AML-193 (cell line): Measurements from ENCODE around the gene SLC22A2.

Source experiments
- DNase-seq, 2 experiments: peaks; one replicate each; lab custom pipeline; 2025; lab: John Stamatoyannopoulos, UW

The SLC22A2 gene

DNA sequence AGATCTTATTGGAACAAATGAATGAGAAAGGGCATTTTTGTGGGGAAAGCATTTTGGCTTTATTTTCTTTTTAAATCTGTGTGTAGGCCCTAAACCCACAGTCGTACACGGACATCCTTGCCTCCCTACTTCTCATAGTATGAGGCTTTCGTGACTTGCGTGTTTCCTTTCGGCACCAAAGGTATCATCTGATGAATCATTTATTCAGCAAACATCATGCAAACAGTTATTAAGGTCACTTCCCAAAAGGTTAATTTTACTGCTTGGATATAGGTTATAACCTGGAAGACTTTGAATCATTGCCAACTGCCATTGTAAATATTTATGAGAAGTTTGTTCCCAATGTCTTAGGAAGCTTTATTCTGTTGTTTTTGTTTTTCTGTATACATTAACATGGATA, 15.1 kb upstream of the SLC22A2 start:
- DNase-seq: no peak

DNA sequence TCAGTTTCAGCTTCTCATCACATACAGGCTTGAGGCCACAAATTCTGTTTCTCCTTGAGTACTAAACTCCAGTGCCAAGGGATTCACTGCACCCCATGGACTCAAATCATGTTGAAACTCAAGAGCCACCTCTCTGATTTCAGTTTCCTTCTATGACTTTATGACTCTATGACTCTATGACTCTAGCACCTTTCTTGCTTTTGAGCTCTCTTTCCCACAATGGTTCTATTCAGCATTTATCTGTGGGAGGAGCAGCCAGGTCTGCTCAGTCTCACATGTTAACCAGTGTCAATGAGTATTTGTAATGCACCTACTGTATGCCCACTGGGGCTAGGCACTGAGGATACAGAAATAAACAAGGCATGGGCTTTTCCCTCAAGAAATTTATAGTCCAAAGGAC, 14.6 kb upstream of the SLC22A2 start:
- DNase-seq: no peak

DNA sequence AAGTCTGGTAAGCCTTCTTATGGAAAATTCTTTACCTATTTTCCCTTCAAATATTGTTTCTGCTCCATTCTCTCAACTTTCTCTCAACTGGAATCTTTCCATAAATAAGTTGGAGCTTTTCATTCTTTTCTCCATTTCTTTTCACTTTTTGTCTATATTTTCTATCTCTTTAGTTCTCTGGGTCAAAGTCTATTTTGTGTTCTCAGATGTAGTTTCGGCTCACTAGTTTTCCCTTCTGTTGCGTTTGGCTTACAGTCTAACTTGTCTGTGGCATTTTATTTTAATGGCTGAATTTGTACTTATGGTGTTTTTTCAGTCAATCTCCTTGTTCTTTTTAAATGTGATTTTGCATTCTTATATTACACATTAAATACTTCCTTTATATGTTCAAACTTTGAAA, 14.1 kb upstream of the SLC22A2 start:
- DNase-seq: no peak

DNA sequence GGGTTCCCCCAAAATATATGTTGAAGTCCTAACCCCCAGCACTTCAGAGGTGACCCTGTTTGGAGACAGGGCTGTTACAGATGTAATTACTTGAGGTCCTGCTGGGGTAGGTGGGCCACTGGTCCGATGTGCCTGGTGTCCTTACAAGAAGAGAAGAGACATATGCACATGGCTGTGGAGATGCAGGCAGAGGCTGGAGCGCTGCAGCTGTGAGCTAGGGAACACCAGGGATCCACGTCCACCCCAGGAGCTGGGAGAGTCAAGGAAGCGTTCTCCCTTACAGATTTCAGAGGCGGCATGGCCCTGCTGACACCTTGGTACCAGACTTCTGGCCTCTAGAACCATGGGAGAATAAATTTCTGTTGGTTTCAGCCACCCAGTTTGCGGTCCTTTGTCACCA, 11.7 kb upstream of the SLC22A2 start:
- DNase-seq: no peak

DNA sequence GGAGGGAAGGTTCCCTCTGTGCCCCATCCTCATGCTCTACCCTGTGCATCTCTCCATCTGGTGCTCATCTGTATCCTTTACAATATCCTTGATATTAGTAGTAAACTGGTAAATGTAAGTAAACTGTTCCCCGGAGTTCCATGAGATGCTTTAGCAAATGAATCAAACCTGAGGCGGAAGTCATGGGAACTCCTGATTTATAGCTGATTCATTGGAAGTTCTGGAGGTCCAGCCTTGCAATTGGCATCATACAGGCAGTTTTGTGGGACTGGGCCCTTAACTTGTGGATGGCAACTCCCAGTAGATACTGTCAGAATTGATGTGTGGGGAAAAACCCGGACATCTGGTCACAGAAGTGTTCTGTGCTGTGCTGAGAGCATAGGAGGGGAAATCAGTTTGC, 11.2 kb upstream of the SLC22A2 start:
- no peak for DNase-seq

DNA sequence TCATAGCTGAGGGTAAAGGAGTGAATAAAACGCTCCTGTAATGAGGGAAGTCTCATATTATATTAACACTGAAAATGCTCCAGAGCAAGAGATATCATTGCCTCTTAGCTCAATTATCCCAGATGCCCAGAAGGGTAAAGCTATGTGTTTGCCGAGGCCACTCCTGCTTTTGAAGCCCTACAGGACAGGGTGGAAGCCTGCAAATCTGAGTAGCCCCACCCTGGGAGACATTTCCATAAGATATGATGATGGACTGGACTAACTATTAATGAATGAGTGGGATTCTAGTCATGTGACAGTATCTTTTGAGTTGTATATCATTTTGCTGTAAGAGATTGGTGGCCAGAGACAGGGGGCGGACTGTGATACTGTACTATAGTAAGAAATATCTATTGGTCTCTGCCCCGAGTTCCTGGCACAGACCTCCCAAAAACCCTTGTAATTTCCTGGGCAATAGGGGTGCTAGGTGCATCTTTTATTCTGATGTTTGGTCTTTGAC, 10.5 kb upstream of the SLC22A2 start:
- no peak for DNase-seq

DNA sequence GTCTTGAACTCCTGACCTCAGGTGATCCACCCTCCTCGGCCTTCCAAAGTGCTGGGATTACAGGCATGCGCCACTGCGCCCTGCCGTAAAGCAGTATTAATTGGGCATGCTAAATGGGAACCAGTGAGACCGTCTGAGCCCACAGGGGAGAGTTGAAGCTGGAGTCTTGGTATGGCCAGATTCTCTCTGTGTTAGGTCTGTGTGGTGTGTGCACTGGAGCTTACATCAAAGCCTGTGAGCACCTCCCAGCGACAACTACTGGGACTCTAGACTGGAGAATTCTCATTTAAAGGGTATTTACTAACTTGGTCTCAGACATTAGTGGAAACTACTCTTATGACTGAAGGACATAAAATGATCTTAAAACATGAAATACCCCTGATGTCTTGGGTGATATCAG, 8.5 kb upstream of the SLC22A2 start:
- no peak for DNase-seq

DNA sequence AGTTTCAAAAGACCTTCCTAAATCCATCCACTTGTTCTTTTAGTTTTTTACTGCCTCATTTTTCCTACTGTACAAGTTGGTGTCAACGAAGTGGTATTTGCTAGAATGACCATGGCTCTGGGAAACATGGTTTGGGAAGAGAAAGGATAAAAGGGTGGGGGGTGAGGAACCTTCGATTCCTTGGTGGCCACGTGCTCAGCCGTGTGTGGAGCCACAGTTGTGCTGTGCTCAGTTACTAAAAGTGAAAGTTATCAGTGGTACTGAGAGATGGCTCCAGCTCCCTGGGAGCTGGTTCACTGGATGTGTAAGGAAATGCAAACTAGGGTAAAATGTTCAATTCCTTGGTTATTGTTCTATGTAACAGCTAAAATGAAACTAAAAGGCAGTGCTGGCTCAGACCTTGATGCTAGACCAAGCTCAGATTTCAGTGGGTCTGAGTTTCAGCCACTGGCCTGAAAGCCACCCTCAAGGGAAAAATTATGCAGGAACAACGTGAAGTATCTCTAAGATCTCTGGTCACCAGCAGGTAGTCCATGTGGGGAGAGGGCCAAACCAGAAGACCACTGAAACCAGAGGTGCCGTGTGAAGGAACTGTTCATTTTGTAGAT, 7.4 kb upstream of the SLC22A2 start:
- DNase-seq: no peak

DNA sequence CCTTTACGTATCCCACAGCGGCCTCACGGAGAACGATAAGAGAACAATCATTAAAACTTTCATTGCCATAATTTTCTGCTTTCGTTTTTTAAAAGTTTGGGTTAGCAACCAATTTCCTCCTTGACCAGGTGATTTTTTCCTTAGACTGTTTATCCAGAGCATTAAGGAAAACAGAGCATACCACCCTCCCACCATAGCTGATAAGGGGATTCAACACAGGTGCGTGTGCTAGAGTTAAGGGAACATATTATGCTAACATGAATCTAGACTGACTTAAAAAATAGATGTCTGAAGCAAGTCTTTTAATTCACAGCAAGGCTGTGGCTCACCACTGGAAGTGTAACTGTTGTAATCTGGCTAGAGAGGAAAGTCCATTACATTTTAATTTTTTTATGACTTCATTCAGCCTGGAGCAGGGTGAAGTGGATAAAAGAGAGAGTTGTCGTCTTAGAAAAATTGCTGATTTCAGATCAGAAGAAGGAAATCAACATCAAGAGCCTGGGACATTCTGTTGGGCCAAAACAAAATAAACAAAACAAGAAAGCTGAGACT, 5.5 kb upstream of the SLC22A2 start:
- no peak for DNase-seq

DNA sequence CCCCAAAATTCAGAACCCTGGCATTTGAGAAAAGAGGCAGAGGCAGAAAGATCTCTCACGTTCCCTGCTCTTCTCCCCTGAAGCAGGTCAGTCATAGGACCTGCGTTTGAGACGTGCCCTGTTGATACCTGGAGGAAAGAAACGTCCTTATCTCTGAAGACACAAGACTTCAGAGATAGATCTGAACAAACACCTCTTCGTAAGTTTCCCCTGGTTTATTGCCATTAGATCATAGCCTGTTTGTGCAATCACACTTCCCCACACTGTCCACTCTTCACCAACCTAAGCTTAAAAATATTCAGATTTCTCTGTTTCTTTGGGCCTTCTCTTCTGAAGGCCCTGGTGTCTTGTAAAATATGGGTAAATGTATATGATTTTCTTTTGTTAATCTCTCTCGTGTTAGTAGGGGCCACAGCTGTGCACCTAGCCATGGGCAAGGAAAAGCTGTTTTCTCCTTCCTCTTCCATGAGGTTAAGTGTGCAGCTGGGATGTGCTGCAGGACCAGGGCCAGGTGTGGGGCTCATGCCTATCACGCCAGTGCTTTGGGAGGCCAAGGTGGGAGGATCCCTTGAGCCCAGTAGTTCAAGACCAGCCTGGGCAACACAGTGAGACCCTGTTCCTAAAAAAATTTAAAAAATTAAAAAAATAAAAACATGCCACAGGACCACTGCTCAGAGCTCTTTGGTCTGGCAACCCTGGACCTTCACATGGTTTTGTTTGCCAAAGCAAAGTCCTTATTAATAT, 4.7 kb upstream of the SLC22A2 start:
- DNase-seq: no peak

DNA sequence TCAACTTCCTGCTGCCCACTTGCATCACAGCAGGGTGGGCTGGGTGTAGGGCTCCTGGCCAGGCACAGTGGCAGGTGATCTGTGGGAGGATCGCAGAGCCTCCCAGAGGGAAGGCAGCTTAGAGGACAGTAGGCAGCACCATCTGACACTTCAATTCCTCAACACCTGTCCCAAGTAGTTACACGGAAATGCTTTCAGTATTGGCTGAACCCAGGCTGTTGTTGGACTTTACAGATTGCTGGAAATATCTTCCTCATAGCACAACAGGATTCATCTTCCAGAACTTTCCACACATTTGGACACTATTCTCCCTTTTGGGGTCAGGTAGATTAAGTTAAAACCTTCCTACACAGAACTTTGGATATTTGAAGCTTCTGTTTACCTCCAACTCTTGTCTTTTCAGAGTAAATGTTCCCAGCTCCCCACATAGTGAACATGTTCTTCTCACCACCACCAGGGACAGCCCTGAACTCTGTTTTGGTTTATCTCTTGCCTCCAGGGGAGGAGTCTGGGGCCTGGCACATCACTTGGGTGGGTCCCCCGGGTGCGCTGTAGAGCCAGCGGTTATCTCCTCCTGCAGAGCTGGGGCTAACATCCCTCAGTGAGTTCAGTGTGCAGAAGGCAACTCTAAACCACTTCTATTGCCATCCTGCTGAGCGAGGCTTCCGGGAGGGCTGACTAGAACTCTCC, 3.5 kb upstream of the SLC22A2 start:
- DNase-seq: no peak

DNA sequence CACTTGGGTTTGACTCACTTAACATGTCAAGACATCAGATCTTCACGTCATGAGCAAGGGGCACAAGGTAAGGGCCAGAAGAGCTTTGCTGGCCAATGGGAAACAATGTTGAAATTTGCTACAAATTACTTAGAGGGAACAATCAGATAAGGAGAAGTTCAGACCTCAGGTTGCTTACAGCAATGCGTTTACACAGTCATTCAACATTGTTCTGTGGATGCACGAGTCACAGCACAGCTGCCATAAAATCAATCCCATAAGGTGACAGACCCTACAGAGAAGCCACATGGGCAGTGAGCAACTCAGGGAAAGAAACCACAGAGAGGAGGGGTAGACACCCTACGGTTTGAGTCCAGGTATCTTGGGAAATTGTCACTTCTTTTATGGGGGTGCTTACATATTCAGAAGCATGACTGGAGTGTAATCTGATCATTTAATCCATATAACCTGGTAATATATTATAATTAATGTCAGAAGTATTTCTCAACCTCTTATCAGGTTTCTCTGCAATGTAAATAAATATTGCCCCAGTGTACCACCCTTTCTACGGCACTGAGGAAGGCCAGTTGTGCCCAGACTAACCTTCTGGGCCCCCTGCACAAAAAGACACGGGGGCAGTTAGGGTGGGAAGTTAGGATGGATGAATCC, 2.3 kb upstream of the SLC22A2 start:
- DNase-seq: no peak

DNA sequence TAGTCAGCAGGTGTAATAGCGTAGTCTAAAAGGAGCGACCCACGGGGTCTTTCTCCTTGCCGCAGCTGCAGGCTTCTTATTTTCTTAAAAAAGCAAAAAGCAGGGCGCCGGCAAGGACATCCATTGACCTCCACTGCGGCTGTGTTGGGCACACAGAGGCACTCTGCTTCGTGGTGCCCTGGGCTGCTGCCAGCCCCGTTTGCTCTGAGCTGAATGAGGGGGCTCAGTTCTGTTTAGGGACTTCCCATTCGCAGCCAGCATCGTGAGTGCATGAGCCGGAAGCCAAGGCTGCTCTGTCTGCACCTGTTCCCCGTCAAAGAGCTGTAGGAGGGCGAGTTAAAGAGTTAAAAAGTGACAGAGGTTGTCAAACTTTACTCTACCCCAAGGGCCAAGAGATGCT, 1.7 kb upstream of the SLC22A2 start:
- DNase-seq: no peak

DNA sequence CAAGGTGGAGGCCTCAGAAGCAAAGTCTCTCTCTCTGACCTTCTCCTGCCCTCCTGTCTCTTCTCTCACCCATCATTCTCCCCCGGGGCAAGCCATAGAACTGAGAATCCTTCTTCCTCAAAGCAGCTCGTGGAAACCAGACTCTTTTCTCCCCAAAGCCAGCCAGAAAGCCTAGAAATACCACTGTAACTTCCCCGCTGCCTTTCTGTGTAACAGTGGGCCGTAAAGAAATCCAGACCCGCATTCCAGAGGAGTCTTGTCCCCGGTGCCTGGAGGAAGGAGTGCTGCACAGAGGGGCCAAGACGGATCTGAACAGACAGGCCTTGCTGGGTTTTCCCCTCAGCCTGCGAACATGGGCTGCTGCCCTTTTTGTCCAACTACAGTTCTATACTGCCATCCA, 977 bp upstream of the SLC22A2 start:
- no peak for DNase-seq

DNA sequence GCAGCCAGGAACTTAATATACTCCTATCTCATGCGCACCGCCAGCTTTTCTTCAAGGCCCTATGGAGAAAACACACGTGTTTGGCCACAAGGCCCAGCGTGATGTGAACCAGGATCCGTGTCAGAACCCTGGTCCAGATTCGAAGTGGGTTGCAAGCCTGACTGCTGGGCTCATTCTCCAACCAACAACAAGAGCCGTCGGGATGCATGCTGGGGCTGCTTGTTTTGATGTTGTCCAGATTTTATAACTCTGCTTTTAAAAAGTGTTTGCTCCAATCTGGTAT, 463 bp upstream of the SLC22A2 start:
- DNase-seq: no peak

DNA sequence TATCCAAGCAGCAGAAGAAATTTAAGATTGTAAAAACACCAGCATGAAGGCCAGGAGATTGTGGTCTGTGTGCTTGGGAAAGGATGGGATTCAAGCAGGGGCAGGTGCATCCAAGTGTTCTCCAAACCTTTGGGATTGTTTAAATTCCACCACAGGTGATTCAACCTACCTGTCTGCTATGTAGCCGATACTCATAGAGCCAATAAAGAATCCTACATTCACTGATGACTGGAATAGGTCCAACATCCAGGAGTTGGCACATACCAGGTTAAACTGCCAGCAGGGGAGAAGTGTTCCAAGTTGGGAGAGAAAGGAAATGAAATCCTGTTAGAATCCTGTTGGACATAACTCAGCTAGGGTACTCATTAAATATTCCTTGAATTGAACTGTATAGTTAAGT, 2.2 kb downstream of the SLC22A2 start:
- no peak for DNase-seq

DNA sequence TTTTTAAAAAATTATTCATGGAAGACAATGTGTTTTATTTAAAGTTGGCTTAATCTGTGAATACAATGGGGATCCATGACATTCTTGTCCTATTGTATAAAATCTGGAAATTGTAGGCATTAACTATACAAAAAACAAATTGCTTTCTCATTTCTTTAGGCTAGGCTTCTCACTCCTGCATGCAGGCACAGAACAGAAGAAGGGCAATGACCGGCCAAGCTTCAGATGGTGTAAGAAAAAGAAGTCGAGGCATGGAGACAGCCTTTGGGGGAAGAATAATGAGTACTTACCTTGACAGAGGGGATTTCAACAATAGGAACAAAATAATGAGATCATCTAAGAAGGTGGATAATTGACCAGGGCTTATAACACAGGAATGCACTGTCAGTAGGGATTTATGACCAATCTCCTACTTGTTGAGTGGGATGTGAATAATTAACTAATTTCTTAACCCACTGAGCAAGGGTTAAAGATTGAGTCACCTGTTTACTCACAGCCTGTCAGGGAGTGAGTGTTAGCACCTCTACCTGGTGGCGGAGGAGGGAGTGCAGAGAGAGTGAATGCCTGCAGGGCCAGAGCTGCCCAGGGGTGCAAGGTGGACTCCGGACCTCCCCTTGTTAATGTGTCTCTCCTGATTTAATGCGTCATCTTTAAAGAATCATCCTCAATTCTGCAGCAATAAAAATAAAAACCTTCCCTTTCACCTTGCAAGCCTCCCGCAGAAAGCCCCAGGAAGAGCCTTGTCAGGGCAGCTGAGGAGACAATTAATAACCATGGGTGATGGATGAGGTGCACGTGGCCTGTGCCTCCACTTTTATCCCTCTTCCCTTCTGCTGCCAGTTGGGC, 3.9 kb downstream of the SLC22A2 start:
- no peak for DNase-seq

DNA sequence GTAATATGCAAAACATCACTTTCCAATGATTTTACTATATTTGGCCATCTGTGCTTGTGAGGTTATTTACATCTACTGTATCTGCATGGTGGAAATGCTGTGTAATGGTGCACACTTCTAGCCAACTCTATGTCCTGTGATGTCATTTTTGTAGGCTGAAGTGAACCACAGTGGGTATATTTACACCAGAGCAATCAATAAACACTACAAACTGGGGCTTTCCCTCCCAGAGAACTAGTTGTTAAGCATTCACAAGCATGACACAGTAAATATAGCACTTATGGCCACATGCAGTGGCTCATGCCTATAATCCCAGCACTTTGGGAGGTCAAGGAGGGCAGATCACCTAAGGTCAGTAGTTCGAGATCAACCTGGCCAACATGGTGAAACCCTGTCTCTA, 4.9 kb downstream of the SLC22A2 start:
- no peak for DNase-seq

DNA sequence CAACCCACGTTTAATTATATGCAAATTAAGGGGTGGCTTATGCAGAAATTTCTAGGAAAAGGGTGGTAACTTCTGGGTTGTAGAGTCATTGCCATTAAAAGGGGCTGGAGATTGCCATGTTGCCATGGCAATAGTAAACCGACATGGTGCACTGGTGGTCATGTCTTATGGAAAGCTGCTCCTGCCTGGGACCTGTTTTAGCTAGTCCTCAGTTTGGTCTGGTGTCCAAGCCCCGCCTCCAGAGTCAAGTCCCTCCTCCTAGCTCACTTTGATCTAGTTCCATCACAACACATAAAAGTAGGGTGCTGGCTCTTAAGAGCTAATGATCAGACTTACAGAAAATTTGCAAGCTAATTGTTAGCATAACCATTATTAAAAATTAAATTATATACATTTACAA, 5.3 kb downstream of the SLC22A2 start:
- DNase-seq: no peak

DNA sequence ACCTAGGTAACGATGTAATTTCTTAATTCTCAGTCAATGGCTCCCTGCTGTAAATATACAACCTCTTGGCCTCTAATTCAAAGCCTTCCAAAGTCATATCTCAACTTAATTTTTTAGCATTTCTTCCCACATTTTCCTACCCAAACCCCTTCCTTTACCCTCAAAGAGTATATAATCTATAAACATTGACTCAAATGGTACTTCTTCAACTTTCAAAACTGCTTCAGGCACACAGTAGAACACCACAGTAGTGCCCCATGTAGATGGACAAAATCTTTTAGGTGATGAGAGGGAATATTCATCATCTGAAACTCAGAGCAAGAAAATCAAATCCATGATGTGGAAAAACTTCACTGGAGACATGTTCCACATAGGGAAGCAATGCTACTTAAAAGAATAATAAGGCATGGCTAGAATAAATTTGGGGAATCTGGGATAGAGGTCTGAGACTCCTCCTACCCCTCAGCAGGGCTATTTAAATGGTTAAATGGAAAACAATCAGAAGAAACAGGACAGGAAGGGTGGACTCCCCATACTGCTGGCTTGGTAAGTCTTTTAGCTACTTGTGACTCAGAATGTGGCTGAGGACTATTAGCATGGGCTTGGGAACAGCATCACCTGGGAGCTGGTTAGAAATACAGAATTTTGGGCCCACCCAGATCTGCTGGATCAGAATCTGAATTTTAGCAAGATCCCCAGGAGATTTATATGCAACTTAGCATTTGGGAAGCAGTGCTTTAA, 6.4 kb downstream of the SLC22A2 start:
- DNase-seq: no peak

DNA sequence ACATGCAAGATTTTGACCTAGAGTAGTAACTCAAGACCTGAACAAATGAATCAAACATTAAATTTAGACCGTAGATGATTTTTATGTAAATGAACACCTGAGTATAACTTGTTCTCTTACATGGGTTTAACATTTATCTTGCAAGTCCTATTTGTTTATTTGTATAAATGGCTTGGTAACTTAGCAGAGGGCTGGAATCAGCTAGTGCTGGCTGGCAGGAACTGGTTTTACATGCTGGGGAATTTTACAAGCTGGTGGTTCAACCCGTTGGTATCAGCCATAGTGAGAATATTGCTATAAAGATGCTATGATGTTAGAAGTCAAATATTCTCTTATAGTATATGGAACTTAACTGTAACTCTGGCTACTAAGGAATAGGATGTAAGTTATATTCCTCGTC, 8.9 kb downstream of the SLC22A2 start:
- DNase-seq: no peak
